HT1080 (cell line): ENCODE data around the gene GJA5. TPM values are rescaled to one million over a fixed set of nuclear protein-coding genes. Genes with fewer than 3 reads are reported as not detected.
A peak's percentile ranks its signal among the peaks of the same experiment; 100 is the strongest.

Source experiments
- DNase-seq: peaks from one replicate; pipeline ENCODE4 v3.0.0-alpha.2; 2015; ENCODE audit warnings: low read depth
- total RNA-seq: library from RNA; depleted of rRNA; stranded (reverse); fragments of >200 nt; shearing (Covaris generic); gene quantifications from 2 replicates; pipeline ENCODE4 v1.2.3, GENCODE V29; 2014

Gene GJA5
- total RNA-seq, 1 experiment from 2014 or later, result not detected

GRCh38 chr1:147768101-147768500 lies 7.7 kb upstream of the GJA5 start:
- no peak for DNase-seq

DNA sequence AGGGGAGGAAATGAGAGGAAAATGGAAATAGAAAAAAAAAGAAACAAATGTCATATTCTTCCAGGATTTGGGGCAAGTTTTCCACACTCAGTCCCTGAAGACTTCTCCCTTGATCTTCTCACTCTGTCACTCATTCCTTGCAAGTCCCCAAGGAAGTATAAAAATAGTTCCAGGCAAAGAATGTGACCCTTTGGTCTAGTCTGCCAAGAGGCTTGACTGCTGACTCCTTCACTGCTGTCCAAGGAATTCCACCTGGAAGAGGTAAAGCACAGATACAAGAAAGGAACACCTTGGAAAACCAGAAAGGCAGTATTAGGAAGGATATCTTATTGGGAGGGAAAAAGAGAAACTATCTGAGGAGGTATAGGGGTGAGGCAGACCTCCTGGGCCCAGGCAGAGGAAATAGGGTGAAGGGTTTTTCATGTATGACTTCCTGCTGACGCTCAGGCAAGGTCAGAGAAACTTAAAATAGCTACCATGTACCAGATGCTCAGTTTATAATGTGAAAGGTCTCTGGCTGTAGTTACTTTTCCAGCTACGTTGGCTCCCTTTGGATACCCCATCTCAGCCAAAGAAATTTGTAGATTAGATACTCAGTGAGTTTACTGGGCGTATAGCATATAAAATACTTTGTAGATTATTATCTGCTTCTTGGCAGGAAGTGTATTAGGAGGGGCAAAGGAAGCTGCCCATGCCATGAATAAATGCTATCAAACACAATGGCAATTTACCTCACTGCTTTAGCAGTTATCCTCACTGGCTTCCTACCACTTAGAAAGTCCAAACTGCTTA lies 2.0 kb upstream of the GJA5 start:
- no peak for DNase-seq

DNA sequence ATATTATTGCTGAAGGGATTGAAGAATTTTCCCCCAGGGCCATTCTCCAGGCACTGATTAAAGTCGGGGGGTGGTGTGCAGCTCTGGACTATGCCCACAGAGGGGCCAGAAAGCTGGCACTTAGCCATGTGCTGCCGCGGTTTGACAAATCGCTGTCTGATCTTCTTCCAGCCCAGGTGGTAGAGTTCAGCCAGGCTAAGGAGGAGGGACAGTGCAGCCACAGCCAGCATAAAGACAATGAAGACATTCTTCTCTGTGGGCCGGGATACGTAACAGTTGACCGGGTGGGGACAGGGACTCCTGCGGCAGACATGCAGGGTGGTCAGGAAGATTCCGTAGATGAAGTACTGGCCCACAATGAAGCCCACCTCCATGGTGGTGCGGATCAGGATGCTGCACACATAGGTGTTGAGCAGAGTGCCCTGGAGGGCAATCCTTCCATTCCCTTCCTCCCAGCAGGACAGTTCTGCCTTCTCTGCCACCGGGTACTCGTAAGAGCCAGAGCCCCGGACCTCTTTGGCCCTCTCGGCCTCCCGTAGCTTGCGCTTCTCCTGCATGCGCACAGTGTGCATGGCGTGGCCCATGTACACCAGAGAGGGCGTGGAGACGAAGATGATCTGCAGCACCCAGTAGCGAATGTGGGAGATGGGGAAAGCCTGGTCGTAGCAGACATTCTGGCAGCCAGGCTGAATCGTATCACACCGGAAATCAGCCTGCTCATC lies 1.9 kb downstream of the GJA5 start:
- DNase-seq, result no peak

DNA sequence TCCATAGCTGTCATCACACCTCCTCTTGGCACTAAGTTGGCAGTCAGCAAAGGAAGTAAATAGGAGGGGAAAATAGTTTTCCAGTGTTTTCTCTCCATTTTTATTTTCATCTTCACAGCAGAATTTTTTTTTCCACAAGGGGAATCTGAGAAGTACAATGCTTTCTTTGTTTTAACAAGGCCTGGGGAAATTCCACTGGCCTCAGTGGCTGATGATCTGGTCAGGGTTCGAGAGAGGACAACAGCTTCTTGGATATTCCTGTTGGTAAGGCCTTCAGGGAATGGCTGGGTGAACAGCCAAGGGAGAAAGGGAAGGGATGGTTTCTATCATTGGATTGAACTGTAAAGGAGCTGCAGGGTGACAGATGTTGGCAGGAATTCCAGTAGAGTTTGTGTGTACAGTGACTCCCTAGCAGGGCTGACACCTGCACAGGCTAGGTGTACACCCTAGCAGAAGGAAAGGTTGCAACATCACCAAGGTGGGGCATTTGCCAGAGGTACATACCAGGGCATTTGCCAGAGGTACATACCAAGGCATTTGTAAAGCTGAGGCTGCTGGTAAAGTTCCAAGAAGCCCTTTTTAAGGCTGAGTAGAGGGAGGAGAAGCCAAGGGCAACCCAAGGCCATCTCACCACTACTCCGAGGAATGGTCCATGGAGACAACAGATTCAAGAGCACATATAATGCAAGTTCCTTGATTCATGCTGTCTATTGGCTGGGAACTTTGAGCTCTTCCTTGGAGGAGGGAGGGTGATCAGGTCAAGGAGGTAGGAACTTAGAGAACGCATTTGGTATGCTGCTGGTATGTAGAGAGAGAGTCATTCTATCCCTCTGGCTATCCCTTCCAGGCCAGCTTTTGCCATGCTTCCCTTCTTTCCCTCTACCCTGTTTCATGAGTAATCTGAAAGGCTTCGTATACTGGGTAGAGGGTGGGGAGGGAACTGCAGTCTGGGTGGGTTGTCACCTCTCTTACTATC lies 3.1 kb downstream of the GJA5 start:
- no peak for DNase-seq

GRCh38 chr1:147756341-147756740 lies 4.1 kb downstream of the GJA5 start:
- DNase-seq, result no peak

- no peak for DNase-seq
Observed at GRCh38 chr1:147754661-147755060, 5.7 kb downstream of the GJA5 start.

- DNase-seq, result no peak
Observed at GRCh38 chr1:147753081-147753480, 7.3 kb downstream of the GJA5 start.

DNA sequence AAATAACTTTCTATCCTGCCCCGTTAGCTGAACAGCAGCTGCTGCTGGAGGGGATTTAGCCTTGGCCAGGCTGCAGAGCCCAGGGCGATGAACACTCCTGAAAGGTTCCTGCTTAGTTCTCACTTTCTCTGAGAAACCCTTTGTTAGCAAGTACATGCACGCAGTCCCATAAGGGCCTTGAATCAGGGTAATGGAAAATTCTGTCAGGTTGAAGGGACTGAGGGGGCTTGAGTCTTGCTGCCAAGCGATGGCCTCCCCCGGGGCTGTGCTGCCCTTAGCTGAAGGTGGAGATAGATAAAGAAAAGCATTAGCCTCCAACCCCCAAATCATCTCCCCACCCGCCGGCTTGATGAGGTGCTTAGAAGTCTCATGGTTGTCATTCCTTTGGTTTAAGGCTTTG lies 7.9 kb downstream of the GJA5 start:
- no peak for DNase-seq

GRCh38 chr1:147751346-147751745 lies 9.1 kb downstream of the GJA5 start:
- DNase-seq, result no peak

DNA sequence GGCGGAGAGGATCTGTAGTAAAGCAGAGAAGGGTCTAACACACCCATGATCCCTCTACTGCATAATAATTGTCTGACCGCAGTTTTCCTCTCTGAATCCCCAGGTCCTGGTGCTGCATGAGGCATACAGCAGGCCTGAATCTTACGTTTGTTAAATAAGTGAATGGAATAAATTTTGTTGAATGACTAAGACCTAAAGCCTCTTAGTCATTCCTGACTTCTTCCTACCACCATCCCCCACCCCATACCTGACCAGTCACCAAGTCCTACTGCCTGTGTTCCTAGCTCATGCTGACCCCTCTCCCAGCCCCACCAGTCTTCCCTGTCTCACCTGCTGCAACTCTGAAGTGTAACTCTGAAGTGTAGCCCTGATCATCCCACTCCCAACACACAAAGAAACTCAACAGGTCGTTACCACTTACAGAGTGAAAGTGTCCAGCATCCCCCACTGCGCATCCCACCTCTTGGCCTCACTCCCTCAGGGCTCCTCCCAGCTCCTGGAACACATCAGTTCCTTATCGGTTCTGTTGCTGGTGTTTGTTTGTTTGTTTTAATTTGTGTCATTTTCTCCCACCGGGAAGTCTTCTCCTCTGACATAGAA lies 9.7 kb downstream of the GJA5 start:
- peak; percentile 33 for DNase-seq

DNA sequence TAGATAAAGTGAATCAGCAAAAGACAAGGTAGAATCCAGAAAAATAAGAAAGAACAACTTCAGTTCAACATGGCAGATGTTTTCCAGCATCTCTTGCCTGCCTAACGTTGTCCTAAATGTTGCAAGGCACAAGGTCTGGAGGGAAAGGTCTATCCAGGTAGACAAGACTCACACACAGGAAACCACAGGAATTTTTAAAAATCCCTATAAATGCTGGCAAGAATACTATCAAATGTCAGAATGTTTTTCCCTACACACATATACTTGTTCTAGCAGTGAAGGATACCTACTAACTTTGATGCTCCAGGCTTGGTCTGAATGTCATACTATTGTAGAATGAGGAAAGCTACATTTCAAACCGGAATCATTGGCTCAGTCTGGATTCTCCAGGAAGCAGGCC lies 10.6 kb downstream of the GJA5 start:
- no peak for DNase-seq

DNA sequence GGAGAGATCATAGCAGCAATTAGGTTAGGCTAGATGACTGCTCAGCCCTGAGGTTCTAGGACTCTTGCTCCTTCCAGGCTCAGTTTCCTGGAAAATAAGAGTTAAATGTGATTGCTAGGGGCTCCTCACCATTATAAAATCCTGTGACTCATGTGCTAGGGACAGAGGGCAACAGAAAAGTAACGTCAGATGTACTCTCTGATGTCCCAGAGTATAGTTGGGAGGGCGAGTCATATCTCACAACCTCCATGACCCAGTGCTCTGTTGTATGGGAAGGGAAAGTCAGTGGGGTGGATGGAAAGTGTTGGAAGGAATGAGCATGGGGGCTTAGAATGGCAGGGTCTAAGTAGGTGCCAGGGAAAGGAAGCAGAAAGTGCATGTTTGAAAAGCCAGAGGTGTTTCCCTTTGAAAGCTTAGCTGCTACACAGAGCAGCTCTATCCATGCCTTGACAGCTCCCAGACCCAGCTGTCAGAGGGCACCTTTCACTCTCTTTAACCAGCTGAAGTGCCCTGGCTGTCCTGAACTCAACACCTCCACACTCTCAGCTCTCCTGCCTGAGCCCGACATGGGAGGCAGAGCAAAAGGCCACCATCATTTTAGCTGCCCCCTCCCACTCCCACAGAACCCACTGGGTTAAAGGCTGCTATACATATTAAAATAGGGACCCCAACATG lies 11.6 kb downstream of the GJA5 start:
- no peak for DNase-seq

DNA sequence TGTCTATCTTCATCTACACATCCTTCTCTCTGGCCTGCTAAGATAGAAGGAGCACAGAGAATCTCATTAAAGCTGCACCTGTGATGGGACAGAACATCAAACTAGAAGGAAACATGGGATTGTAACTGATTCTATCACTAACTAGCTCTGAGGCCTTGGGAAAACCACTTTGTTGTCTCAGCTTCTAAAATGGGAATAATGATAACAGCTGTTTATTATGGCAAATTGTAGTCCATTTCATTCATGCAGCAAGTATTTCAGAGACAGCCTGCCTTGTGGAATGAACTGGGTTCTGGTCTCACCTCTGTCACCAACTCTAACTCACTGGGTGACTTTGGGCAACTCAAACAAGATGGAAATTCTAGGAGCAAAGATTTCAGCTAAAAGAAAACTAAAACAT lies 12.4 kb downstream of the GJA5 start:
- DNase-seq, result no peak

- DNase-seq, result no peak
Observed at GRCh38 chr1:147745271-147745670, 15.1 kb downstream of the GJA5 start.

DNA sequence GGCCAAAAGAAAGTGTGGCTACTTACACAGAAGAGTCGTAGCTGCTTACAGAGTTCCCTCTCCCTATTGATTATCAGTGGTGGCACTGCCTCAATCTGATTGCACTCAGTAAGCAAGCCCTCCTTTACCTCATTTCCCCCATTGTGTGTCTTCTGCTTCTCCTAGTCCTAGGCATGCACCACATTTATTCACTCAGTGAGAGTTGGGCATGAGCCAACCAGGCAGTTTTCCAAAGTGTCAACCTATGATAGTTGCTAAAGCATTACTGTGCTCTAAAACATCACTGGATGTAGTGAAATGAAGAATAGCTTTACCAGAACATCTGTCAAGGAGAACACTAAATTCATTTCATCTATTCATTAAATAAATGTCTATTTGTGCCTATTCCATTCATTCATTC lies 19.3 kb downstream of the GJA5 start:
- DNase-seq, result no peak

GRCh38 chr1:147740391-147740790 lies 20.0 kb downstream of the GJA5 start:
- DNase-seq, result no peak

GRCh38 chr1:147738739-147739476 lies 21.5 kb downstream of the GJA5 start:
- DNase-seq, result no peak

- no peak for DNase-seq
Observed at GRCh38 chr1:147738129-147738528, 22.3 kb downstream of the GJA5 start.

DNA sequence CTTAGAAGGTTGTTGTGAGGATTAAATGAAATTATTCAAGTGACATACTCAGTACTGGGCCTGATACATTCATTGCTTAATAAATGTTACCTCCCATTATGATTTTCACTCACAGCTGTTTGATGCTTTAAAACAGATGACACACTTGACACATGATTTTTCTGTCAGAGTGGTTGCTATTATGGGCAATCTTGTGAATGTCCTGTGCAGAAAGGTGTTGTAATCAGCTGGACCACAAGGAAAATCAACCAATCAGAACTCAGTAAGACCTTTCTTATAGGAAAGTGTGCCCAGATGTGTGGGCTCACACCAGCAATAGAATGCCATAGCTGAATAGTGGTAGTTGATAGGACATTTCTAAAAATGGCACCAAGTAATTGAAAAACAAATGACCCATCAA lies 23.5 kb downstream of the GJA5 start:
- DNase-seq, result no peak

DNA sequence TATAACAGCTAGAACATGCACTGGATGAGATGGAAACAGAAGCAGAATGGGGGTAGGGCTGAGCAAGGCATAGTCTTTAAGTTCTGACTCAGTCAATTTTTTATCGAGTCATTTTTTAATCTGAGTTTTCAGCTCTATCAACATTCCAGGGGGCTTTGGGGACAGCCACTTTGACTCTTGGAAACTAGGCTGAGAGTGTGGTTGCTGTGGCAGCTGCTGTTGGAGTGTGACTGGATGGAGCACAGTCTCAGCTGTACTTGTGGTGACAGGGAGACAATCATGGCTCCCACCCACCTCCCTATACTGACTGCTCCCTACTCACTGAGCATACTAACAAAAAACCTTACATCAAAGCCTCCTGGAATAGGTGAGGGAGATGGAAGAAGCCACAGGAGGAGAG lies 25.0 kb downstream of the GJA5 start:
- DNase-seq, result no peak
